A673 (cell line): ENCODE results near the gene RASA1. TPM values are rescaled to one million over a fixed set of nuclear protein-coding genes. Genes with fewer than 3 reads are reported as not detected.

Source experiments
- BruUV-seq: library from RNA; stranded (reverse); fragments of 400-500 nt; replicated peaks from 2 replicates; lab custom pipeline; 2021; lab: Mats Ljungman, UMichigan
- CTCF ChIA-PET: fragments of 300-600 bp; sonication (Branson Sonifier 250); formaldehyde crosslinking; loops from one replicate; lab custom pipeline; 2022; ENCODE audit warnings: antibody characterized with exemption; lab: Charles Lee
- POLR2A ChIA-PET: fragments of 300-600 bp; sonication (Branson Sonifier 250); formaldehyde crosslinking; loops from one replicate; lab custom pipeline; 2022; ENCODE audit warnings: antibody characterized with exemption; ENCODE audit not compliant: low non-redundant PET; lab: Charles Lee
- DNase-seq: peaks from one replicate; pipeline ENCODE4 v3.0.0-alpha.2; 2015; ENCODE audit warnings: low spot score
- H3K27ac ChIP-seq: fragments of 200-600 bp; sonication (generic); 2 replicates; pipeline ENCODE4 v1.5.1; 2016; ENCODE audit warnings: mixed run types, low read depth, mild to moderate bottlenecking, mixed read lengths, antibody characterized with exemption, low read length; ENCODE audit not compliant: poor library complexity, severe bottlenecking
- H3K27me3 ChIP-seq: fragments of 200-600 bp; sonication (generic); replicated peaks from 2 replicates; pipeline ENCODE4 v1.6.1; 2017; ENCODE audit warnings: mixed run types, low read depth, mild to moderate bottlenecking, mixed read lengths, antibody characterized with exemption, low read length; ENCODE audit not compliant: insufficient read depth, poor library complexity
- H3K36me3 ChIP-seq: fragments of 200-600 bp; sonication (generic); 2 replicates; pipeline ENCODE4 v1.6.1; 2016; ENCODE audit warnings: mixed run types, mild to moderate bottlenecking, mixed read lengths, antibody characterized with exemption, low read length; ENCODE audit not compliant: insufficient read depth, poor library complexity, severe bottlenecking
- H3K4me1 ChIP-seq: fragments of 200-600 bp; sonication (generic); 2 replicates; pipeline ENCODE4 v1.6.1; 2017; ENCODE audit warnings: mixed run types, mild to moderate bottlenecking, mixed read lengths, antibody characterized with exemption, low read length; ENCODE audit not compliant: insufficient read depth, poor library complexity, severe bottlenecking
- H3K4me3 ChIP-seq: fragments of 200-600 bp; sonication (generic); 2 replicates; pipeline ENCODE4 v1.5.1; 2016; ENCODE audit warnings: low read depth, mixed run types, mild to moderate bottlenecking, mixed read lengths, low read length; ENCODE audit not compliant: poor library complexity, severe bottlenecking
- H3K9me3 ChIP-seq: fragments of 200-600 bp; sonication (generic); 2 replicates; pipeline ENCODE4 v1.6.1; 2016; ENCODE audit warnings: mixed run types, low read depth, mild to moderate bottlenecking, mixed read lengths, antibody characterized with exemption, low read length; ENCODE audit not compliant: poor library complexity, severe bottlenecking
- CTCF ChIP-seq: fragments of 300-800, 200-600 bp; sonication (generic); conservative IDR thresholded peaks from 2 replicates; pipeline ENCODE4 v1.5.1; 2017; ENCODE audit warnings: low read depth, mild to moderate bottlenecking, antibody characterized with exemption, low read length, moderate library complexity, mixed read lengths
- EZH2 ChIP-seq: fragments of 200-600 bp; sonication (generic); IDR thresholded peaks from 2 replicates; pipeline ENCODE4 v1.6.1; 2017; ENCODE audit warnings: borderline replicate concordance, low read depth, mild to moderate bottlenecking, mixed read lengths, antibody characterized with exemption, low read length; ENCODE audit not compliant: poor library complexity, severe bottlenecking
- intact Hi-C: fragments of 100-400 bp; cut with micrococcal nuclease; formaldehyde crosslinking; loops from one replicate; pipeline ENCODE4 v1.10.0; 2022; ENCODE audit not compliant: unreplicated experiment
- total RNA-seq: library from RNA; stranded (reverse); gene quantifications from 2 replicates; pipeline ENCODE4 v1.2.3, GENCODE V29; 2021

The RASA1 gene
- total RNA-seq, 1 experiment from 2014 or later: 34.2 TPM

DNA sequence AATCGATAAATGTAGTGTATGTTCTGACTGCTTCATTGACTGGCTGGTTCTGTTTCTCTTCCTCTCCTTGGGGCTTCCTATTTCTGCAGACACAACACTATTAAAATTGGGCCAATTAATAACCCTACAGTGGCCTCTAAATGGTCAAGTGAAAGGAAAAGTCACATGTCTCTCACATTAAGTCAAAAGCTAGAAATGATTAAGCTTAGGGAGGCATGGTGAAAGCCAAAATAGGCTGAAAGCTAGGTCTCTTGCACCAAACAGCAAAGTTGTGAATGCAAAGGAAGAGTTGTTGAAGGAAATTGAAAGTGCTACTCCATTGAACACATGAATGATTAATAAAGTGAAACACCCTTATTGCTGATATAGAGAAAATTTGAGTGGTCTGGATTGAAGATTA lies 86.8 kb downstream of the RASA1 start:
- ChIA-PET POLR2A (no interaction called here), CTCF (no interaction called here)
- H3K4me1 ChIP-seq: no peaks in the 10 kb centered on the region
- H3K4me3 ChIP-seq: no peak overlapping the region
- DNase-seq: no peak
- H3K27me3 ChIP-seq: no peaks in the 10 kb centered on the region
- TF ChIP-seq EZH2 (no peak), CTCF (no peak)
- no TSS peak for BruUV-seq
- H3K36me3 ChIP-seq: peaks cover 12% of the 10 kb centered on the region
- no peaks in the 10 kb centered on the region for H3K9me3 ChIP-seq
- no peak overlapping the region for H3K27ac ChIP-seq
- intact Hi-C loops: no loop called here

DNA sequence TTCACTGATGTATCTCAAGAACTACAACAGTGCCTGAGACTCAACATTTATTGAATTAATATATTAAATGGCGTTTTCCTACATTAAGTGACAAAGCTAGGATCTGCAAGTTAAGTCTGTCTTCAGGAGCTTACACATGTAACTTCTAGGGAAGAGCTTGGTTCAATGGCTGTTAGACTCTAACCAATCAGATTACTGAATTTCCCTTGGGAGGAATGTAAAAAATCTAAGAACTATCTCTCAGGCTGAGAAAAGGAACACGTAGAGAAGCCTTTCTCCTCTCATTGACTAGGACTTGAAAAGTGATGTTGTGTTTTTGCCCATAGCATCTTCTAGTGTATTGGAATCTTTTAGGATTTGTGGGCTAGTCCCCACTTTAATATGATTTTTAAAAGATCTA lies 91.4 kb downstream of the RASA1 start:
- POLR2A ChIA-PET: no interaction called here
- Histone ChIP-seq H3K4me1 (peaks cover 16% of the 10 kb centered on the region), H3K27ac (no peak overlapping the region), H3K27me3 (no peaks in the 10 kb centered on the region), H3K36me3 (peaks cover 16% of the 10 kb centered on the region), H3K4me3 (no peak overlapping the region), H3K9me3 (no peaks in the 10 kb centered on the region)
- CTCF ChIA-PET: no interaction called here
- DNase-seq: no peak
- no peak for TF ChIP-seq EZH2
- TF ChIP-seq CTCF: no peak
- intact Hi-C loops: no loop called here
- no TSS peak for BruUV-seq

DNA sequence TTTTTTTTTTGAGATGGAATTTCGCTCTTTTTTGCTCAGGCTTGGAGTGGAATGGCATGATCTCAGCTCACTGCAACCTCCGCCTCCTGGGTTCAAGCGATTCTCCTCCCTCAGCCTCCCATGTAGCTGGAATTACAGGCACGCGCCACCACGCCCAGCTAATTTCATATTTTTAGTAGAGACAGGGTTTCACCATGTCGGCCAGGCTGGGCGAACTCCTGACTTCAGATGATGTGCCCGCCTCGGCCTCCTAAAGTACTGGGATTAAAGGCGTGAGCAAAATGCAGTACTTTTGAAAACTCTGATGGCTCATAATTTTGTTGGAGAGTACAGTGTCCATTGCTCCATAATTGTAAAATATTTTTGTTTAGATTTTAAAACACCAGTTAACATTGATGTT lies 92.4 kb downstream of the RASA1 start:
- ChIA-PET CTCF (interaction anchor here (0.6 kb wide), 1 partner anchor 794 kb away, joined by 4 read pairs; no protein-coding TSS in a partner anchor), POLR2A (no interaction called here)
- TF ChIP-seq CTCF: no peak
- no peak for TF ChIP-seq EZH2
- no peaks in the 10 kb centered on the region for H3K27me3 ChIP-seq
- no TSS peak for BruUV-seq
- H3K36me3 ChIP-seq: peaks cover 8% of the 10 kb centered on the region
- peak overlapping the region; percentile 71 for H3K27ac ChIP-seq
- H3K4me3 ChIP-seq: no peak overlapping the region
- H3K4me1 ChIP-seq: peaks cover 16% of the 10 kb centered on the region
- DNase-seq: no peak
- H3K9me3 ChIP-seq: no peaks in the 10 kb centered on the region
- intact Hi-C loops: no loop called here
